Esophagus muscularis mucosa (tissue), 3 donors: ENCODE data around the gene KCNH1.

ENCODE experiments used
- CTCF ChIP-seq, 3 experiments: fragments of 200-600 bp in 2 of 3; fragments of 450-650 bp in 1 of 3; sonication (generic) in 2 of 3; IDR thresholded peaks; one replicate each; pipeline ENCODE4 v1.5.1; 2017 to 2019; ENCODE audit warnings: antibody characterized with exemption in 3 of 3, mild to moderate bottlenecking in 2 of 3, moderate library complexity in 1 of 3
- POLR2A ChIP-seq: fragments of 450-650 bp; IDR thresholded peaks from one replicate; pipeline ENCODE4 v1.6.1; 2017; ENCODE audit warnings: antibody characterized with exemption, moderate library complexity, mild to moderate bottlenecking, low read depth
- POLR2AphosphoS5 ChIP-seq, 2 donors: sonication (generic); formaldehyde crosslinking; IDR thresholded peaks; one replicate each; pipeline ENCODE4 v1.6.1; 2017; ENCODE audit warnings: antibody characterized with exemption in 2 of 2

- TF ChIP-seq CTCF (IDR thresholded peaks at IDR 0.05) (no peak), POLR2A (no peak), POLR2AphosphoS5 (IDR thresholded peaks at IDR 0.05) (no peak)
Observed at GRCh38 chr1:211172657-211173056, 38.7 kb upstream of the KCNH1 start.
